Uterus (tissue), 4 donors: Measurements from ENCODE around the gene BIRC7. TPM values are rescaled to one million over a fixed set of nuclear protein-coding genes. Genes with fewer than 3 reads are reported as not detected.

Experiments
- DNase-seq, 2 donors: peaks; one replicate each; pipeline ENCODE4 v3.0.0-alpha.2; 2019 to 2020
- H3K27ac ChIP-seq, 2 donors: fragments of 200-600 bp; sonication (generic); 1 replicate in 1 of 2; 2 replicates in 1 of 2; pipeline ENCODE4 v1.5.1; 2016 to 2018
- H3K27me3 ChIP-seq, 2 donors: fragments of 200-600 bp; sonication (generic); one replicate each; pipeline ENCODE4 v1.5.1; 2018 to 2019; ENCODE audit warnings: control low read depth in 1 of 2
- H3K36me3 ChIP-seq, 2 donors: fragments of 200-600 bp; sonication (generic); one replicate each; pipeline ENCODE4 v1.5.1; 2019; ENCODE audit warnings: control low read depth in 1 of 2
- H3K4me1 ChIP-seq, 2 donors: fragments of 200-600 bp; sonication (generic); one replicate each; pipeline ENCODE4 v1.5.1; 2018 to 2019; ENCODE audit warnings: control low read depth in 1 of 2
- H3K4me3 ChIP-seq, 2 donors: fragments of 200-600 bp; sonication (generic); 1 replicate in 1 of 2; 2 replicates in 1 of 2; pipeline ENCODE4 v1.5.1; 2018 to 2019; ENCODE audit warnings: mild to moderate bottlenecking in 1 of 2
- H3K9me3 ChIP-seq, 2 donors: fragments of 200-600 bp; sonication (generic); one replicate each; pipeline ENCODE4 v1.5.1; 2019; ENCODE audit warnings: control low read depth in 1 of 2
- POLR2A ChIP-seq, 2 donors: fragments of 450-650 bp; IDR thresholded peaks; one replicate each; pipeline ENCODE4 v1.6.1; 2016; ENCODE audit warnings: antibody characterized with exemption in 2 of 2, mild to moderate bottlenecking in 1 of 2, moderate library complexity in 1 of 2
- intact Hi-C: fragments of 100-400 bp; cut with DNase I; formaldehyde crosslinking; loops from one replicate; pipeline ENCODE4 v1.15.1; 2023; ENCODE audit warnings: low total_unique reads
- total RNA-seq, 4 donors: library from RNA; depleted of rRNA in 3 of 4; stranded (reverse); fragments of >200 nt in 3 of 4; gene quantifications; one replicate each; pipeline versions ENCODE4 v1.1.0 to v1.2.4, GENCODE V29; 2014 to 2023
- TF ChIP-seq, protein P1 (sequence below), 4 experiments: fragments of 200-600 bp in 2 of 4; fragments of 450-650 bp in 2 of 4; sonication (generic) in 2 of 4; IDR thresholded peaks; one replicate each; pipeline ENCODE4 v1.5.1; 2016 to 2019; ENCODE audit warnings: antibody characterized with exemption in 4 of 4, mild to moderate bottlenecking in 2 of 4, moderate library complexity in 1 of 4
- donor health status: DM: yes; HTN: yes; CAD: no.

BIRC7 gene
- total RNA-seq, 4 donors from 2014 or later: not detected

DNA sequence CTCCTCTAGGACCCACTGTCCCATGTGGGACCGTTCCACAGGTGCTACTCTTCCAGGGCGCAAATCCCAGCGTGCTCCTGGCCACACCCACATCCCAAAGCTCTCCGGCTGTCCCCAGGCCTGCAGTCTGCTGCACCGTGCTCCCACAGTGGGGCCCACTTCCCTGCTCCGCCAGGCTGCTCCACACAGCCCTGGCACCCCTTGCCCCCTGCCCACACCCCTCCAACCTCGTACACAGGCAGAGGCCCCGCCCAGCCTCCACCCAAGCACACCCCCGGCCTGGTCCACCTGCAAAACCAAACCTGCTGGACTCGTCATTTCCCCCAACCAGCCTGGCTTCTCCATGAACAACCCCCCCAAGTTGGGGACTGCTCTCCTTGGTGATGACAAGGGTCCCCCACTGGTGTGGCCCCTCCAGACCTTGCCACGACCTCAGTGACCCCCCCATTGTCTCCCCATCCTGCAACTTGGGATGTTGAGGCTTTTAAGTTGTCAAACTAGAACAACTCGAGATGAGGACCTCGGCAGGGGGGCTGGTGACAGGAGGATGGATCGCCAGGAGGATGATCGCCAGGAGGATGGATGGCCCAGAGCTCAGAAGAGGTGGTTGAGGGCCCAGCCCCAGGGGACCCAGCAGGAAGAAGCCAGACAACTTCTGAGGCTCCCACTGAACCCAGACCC is 46.9 kb upstream of the BIRC7 start:
- no peak for DNase-seq
- H3K36me3 ChIP-seq: no peaks in the 10 kb centered on the region
- TF ChIP-seq, protein P1, sequence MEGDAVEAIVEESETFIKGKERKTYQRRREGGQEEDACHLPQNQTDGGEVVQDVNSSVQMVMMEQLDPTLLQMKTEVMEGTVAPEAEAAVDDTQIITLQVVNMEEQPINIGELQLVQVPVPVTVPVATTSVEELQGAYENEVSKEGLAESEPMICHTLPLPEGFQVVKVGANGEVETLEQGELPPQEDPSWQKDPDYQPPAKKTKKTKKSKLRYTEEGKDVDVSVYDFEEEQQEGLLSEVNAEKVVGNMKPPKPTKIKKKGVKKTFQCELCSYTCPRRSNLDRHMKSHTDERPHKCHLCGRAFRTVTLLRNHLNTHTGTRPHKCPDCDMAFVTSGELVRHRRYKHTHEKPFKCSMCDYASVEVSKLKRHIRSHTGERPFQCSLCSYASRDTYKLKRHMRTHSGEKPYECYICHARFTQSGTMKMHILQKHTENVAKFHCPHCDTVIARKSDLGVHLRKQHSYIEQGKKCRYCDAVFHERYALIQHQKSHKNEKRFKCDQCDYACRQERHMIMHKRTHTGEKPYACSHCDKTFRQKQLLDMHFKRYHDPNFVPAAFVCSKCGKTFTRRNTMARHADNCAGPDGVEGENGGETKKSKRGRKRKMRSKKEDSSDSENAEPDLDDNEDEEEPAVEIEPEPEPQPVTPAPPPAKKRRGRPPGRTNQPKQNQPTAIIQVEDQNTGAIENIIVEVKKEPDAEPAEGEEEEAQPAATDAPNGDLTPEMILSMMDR (IDR thresholded peaks at IDR 0.05): no peak
- no peak for TF ChIP-seq POLR2A (IDR thresholded peaks at IDR 0.05)
- no peaks in the 10 kb centered on the region for H3K9me3 ChIP-seq
- no peak overlapping the region for H3K4me3 ChIP-seq
- no peak overlapping the region for H3K27ac ChIP-seq
- intact Hi-C loops: no loop called here
- no peaks in the 10 kb centered on the region for H3K4me1 ChIP-seq
- no peaks in the 10 kb centered on the region for H3K27me3 ChIP-seq

DNA sequence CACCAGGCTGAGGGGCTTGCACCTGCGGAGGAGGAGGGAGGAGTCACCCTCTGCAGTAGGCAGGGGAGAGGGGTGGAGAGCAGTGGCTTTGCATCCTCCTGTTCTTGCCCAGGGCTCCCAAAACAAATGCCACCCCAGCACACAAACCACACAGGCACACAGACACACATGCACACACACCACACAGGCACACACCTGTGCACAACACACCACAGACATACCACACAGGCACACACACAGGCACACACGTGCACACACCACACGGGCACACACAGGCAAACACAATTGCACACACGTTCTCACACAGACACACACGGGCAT is 46.4 kb upstream of the BIRC7 start:
- Histone ChIP-seq H3K4me1 (no peaks in the 10 kb centered on the region), H3K27me3 (no peaks in the 10 kb centered on the region), H3K4me3 (no peak overlapping the region), H3K27ac (no peak overlapping the region), H3K9me3 (no peaks in the 10 kb centered on the region), H3K36me3 (no peaks in the 10 kb centered on the region)
- no peak for TF ChIP-seq POLR2A (IDR thresholded peaks at IDR 0.05)
- TF ChIP-seq, protein P1 (IDR thresholded peaks at IDR 0.05): no peak
- DNase-seq: no peak
- intact Hi-C loops: no loop called here

DNA sequence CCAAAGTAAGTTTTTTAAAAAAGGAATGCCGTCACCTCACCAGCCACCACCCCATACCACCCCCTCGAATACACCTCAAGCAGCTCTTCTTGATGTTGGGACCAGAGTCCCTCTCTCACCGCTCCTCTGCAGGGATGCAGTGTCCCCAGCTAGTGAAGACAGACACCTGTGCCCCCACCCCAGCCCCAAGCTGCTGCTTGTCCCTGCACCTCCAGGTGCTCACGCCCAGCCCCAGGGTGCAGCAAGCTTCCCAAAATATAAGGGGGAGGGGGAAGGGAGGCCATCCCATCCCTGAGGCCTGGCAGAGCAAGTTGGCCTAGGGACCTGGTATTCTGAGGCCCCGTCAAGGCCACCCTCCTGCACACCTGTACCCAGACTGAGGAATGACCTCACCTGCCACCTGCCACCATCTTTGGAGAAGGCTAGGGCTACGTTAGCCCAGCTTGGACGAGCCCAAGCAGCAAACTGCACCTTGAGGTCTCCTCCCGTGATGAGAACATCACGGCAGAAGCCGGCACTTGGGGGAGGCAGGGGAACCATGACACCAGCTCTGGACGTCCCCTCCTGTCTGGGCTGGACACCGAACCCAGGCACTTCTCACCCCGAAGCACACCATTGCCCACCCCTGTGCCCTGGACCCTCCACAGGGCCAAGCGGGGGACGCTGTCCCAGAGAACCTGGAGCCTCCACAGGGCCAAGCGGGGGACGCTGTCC is 45.7 kb upstream of the BIRC7 start:
- Histone ChIP-seq H3K27ac (no peak overlapping the region), H3K4me3 (no peak overlapping the region), H3K36me3 (no peaks in the 10 kb centered on the region), H3K9me3 (no peaks in the 10 kb centered on the region), H3K4me1 (no peaks in the 10 kb centered on the region), H3K27me3 (no peaks in the 10 kb centered on the region)
- no peak for DNase-seq
- no peak for TF ChIP-seq POLR2A (IDR thresholded peaks at IDR 0.05)
- TF ChIP-seq, protein P1 (IDR thresholded peaks at IDR 0.05): no peak
- intact Hi-C loops: no loop called here

DNA sequence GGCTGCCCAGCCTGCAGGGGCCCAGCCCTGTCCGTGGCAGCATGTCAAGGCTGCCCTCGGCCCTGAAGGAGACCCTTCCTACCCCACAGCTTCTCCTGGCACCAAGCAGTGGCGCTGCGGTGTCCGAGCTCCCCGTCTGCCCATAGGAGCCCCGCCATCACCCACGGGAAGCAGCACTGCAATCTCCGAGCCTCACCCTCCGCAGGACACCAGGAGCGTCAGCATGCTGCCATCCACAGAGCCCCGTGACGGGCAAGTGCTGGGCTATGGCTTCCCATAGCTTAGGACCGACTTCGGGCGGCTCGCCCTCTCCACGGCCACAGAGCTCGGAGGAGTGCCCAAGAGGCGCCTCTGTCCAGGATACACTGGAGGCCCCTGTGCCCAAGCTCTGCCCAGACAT is 44.9 kb upstream of the BIRC7 start:
- H3K4me3 ChIP-seq: no peak overlapping the region
- intact Hi-C loops: no loop called here
- H3K27me3 ChIP-seq: no peaks in the 10 kb centered on the region
- no peak for DNase-seq
- H3K9me3 ChIP-seq: no peaks in the 10 kb centered on the region
- no peaks in the 10 kb centered on the region for H3K4me1 ChIP-seq
- no peaks in the 10 kb centered on the region for H3K36me3 ChIP-seq
- no peak overlapping the region for H3K27ac ChIP-seq
- TF ChIP-seq, protein P1 (IDR thresholded peaks at IDR 0.05): no peak
- TF ChIP-seq POLR2A (IDR thresholded peaks at IDR 0.05): no peak

DNA sequence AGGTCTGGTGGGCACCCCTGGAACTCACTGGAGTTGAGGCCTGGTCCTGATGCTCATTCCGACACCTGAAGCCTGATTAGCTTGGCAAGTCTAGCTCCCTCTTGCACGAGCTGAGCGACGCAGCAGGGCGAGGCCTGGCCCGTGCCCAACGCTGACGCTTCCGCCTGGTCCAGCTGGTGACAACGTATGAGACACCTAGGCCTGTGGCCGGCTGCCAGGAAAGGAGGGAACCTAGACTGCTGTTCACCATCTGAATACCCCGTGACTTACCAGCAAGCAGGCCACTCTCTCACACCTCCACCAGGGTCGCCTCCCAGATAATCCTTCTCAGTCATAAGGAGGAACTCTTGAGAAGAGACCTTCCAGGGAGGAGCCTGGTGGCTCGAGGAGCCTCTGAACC is 44.3 kb upstream of the BIRC7 start:
- Histone ChIP-seq H3K4me1 (no peaks in the 10 kb centered on the region), H3K27me3 (no peaks in the 10 kb centered on the region), H3K36me3 (no peaks in the 10 kb centered on the region), H3K27ac (no peak overlapping the region), H3K9me3 (no peaks in the 10 kb centered on the region), H3K4me3 (no peak overlapping the region)
- intact Hi-C loops: no loop called here
- DNase-seq: no peak
- no peak for TF ChIP-seq POLR2A (IDR thresholded peaks at IDR 0.05)
- TF ChIP-seq, protein P1 (IDR thresholded peaks at IDR 0.05): no peak
